Melanocyte of skin (primary cell): Measurements from ENCODE around the gene MAFF. TPM values are rescaled to one million over a fixed set of nuclear protein-coding genes. Genes with fewer than 3 reads are reported as not detected.

Experiments
- small RNA-seq, 2 donors: library from RNA; depleted of rRNA; stranded (forward); fragments of <200 nt; gene quantifications; one replicate each; pipeline ENCODE3, GENCODE V24; 2012
- total RNA-seq, 2 donors: library from RNA; depleted of rRNA; stranded (reverse); fragments of >200 nt; gene quantifications; 2 replicates each; pipeline ENCODE4 v1.2.3, GENCODE V29; 2012

The MAFF gene
- total RNA-seq, result 10 to 100 TPM in 1 of 2 donors, 1 to 10 TPM in 1; 8.6 to 23.0 TPM

GRCh38 chr22:38201711-38202436 is at the start of gene MAFF:
Gene MAFF (plus strand): TSS chr22:38201994. CDS start chr22:38213854, 11,860 bp downstream.

GRCh38 chr22:38181453-38182200 is 20.2 kb upstream of the MAFF start, which contains the start of gene PLA2G6:
Gene PLA2G6 (minus strand): TSS chr22:38181830. CDS start chr22:38169426, 12,404 bp downstream.

Small RNAs within 50 kb of the gene (small RNA-seq; reads per million reads assigned to genes)
- 0 to 0.04 reads per million in 2 donors for gene RN7SL704P

Other genes with a start within 250 kb of the MAFF start
- under 1 TPM in 1 of 2 donors, not detected in 1; 0.34 TPM for gene C22orf23, start 248.4 kb upstream of the MAFF start, total RNA-seq
- gene POLR2F, start 248.3 kb upstream of the MAFF start, total RNA-seq, result 10 to 100 TPM; 48.2 to 64.9 TPM
- 100 to 1,000 TPM; 272 to 296 TPM for gene SOX10, start 217.4 kb upstream of the MAFF start, total RNA-seq
- gene PICK1, start 144.6 kb upstream of the MAFF start, total RNA-seq, result 10 to 100 TPM; 21.0 to 22.0 TPM
- gene SLC16A8, start 117.8 kb upstream of the MAFF start, total RNA-seq, result not detected
- 10 to 100 TPM in 1 of 2 donors, 1 to 10 TPM in 1; 8.9 to 28.0 TPM for gene BAIAP2L2, start 91.3 kb upstream of the MAFF start, total RNA-seq
- gene PLA2G6, start 20.2 kb upstream of the MAFF start, total RNA-seq, result 10 to 100 TPM; 12.0 to 18.2 TPM
- gene TMEM184B, start 71.0 kb downstream of the MAFF start, total RNA-seq, result 10 to 100 TPM; 37.3 to 59.9 TPM
- 100 to 1,000 TPM; 173 to 287 TPM for gene CSNK1E, start 115.4 kb downstream of the MAFF start, total RNA-seq